HAP-1 (cell line): ENCODE data around the gene PPP5C.
"Not testable (repeated sequence)": the region's sequence is repeated elsewhere in the genome, so short reads cannot be mapped to it uniquely, and the experiment has no call there.

Experiments
- DNase-seq, 2 experiments: peaks; one replicate each; pipeline ENCODE4 v3.0.0-alpha.2; 2016 to 2020; ENCODE audit warnings: low spot score in 2 of 2
- H3K27me3 ChIP-seq: fragments of 250-450 bp; sonication (Bioruptor Pico); 2 replicates; pipeline ENCODE4 v1.5.1; 2020; ENCODE audit warnings: low read depth, mild to moderate bottlenecking, moderate library complexity
- H3K36me3 ChIP-seq: fragments of 250-450 bp; sonication (Bioruptor Pico); replicated peaks from 2 replicates; pipeline ENCODE4 v1.5.1; 2020; ENCODE audit warnings: mild to moderate bottlenecking
- H3K4me1 ChIP-seq: fragments of 250-450 bp; sonication (Bioruptor Pico); 2 replicates; pipeline ENCODE4 v1.5.1; 2020; ENCODE audit warnings: mild to moderate bottlenecking
- H3K4me3 ChIP-seq: fragments of 250-450 bp; sonication (Bioruptor Pico); 2 replicates; pipeline ENCODE4 v1.5.1; 2020; ENCODE audit warnings: mild to moderate bottlenecking, moderate library complexity
- H3K9me3 ChIP-seq: fragments of 250-450 bp; sonication (Bioruptor Pico); 2 replicates; pipeline ENCODE4 v1.5.1; 2020; ENCODE audit warnings: mild to moderate bottlenecking, moderate library complexity
- in situ Hi-C: fragments of 300-500 bp; cut with MboI; formaldehyde crosslinking; loops from 3 replicates; pipeline ENCODE4 v1.14.3; 2020; ENCODE audit warnings: low sequenced_read_pairs, inconsistent platforms, mixed read lengths

The PPP5C gene

DNA sequence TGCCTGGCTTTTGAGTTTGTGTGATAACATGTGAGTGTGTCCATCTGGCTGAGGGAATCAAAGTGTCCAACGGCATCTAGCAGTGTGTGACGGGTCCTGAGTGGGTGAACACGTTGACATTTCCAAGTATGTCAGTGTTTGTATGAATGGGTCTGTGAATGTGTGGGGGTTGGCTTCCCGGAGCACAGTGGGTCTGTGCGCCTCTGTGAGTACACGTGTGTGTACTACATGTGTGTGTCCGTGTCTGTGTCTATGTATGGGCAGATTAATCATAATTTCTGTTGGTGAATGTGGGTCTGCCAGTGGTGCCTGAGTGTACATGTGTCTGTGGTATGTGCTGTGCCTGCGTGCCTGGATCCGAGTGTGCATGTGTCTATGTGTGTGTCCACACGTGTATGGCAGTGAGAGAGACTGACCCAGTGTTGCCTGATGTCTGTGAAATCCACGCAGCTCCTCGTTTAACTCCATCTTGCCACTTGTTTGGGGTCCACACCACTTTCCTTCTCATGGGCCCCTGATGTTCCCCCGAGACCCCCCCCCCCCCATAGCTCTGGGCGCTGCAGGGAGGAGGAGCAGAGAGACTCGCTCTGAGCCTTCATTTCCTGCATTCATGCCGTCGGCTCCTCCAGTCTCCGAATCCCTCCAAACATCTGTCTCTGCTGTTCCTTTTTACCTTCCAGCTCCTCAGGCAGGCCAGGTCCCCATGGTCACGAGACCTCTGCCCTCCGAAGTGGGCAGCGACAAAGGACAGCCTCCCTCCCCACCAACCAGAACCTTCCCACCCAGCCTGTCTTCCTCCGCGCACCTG, 61.2 kb downstream of the PPP5C start:
- Histone ChIP-seq H3K9me3 (no peaks in the 10 kb centered on the region), H3K27me3 (no peaks in the 10 kb centered on the region), H3K4me1 (peaks cover 11% of the 10 kb centered on the region), H3K36me3 (no peaks in the 10 kb centered on the region), H3K4me3 (no peak overlapping the region)
- in situ Hi-C loops, result no loop called here
- DNase-seq, result no peak

DNA sequence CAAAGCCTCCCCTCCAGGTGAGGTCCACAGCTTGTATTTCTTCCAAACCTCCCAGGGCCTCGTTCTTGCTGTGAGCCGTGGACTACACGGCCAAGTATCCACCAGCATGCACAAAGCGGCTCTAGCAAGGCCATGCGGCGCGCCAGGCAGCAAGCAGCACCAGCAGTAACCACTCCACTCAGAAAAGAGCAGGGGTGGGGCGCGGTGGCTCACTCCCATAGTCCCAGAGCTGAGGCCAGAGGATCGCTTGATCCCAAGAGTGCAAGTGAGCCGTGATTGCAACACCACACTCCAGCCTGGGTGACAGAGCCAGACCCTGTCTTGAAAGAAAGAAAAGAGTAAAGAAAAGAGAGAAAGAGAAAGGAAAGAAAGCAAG, 61.8 kb downstream of the PPP5C start:
- Histone ChIP-seq H3K27me3 (no peaks in the 10 kb centered on the region), H3K4me1 (peaks cover 10% of the 10 kb centered on the region), H3K36me3 (no peaks in the 10 kb centered on the region), H3K4me3 (no peak overlapping the region), H3K9me3 (no peaks in the 10 kb centered on the region)
- DNase-seq, result no peak
- in situ Hi-C loops, result no loop called here

- in situ Hi-C loops, result no loop called here
- Histone ChIP-seq H3K4me1 (peaks cover 5% of the 10 kb centered on the region), H3K27me3 (no peaks in the 10 kb centered on the region), H3K36me3 (no peaks in the 10 kb centered on the region), H3K9me3 (no peaks in the 10 kb centered on the region), H3K4me3 (no peak overlapping the region)
- no peak for DNase-seq
These were observed 62.3 kb downstream of the PPP5C start for GRCh38 chr19:46409191-46409590.

DNA sequence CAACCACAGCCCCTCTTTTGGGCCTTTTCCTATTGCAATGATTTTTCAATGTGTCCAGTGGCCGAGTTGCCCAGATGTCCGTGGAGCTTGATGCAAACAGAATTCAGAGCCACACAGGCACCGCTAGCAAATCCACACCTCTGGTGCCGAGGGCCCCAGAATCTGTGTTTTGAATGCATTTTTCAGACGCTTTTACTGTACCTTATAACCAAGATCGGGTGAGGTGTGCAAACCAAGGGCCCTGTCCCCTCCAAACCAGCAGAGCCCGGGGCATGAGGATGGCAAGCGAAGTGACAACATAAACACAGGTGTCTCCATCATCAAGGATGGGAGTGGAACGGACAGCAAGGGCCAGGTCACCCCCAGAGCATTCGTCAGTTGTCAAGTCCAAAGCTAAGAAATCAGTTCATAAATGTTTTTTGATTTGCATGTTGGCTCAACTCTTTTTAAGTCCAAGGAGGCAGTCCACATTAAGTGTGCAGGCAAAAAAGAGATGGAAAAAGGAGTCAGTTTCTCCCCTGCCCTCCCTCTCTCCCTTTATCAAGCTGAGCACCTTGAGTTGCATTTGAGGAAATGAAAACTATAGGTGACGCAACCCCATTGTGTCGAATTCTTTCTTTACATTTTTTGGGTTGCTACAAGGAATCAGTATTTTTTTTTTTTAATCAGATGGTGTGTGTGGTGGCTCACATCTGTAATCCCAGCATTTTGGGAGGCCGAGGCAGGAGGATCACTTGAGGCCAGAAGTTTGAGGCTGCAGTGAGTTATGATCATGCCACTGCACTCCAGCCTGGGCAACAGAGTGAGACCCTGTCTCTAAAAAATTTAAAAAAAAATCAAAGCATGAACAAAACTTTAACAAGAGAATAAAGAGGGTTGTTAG, 63.6 kb downstream of the PPP5C start:
- H3K4me3 ChIP-seq, result no peak overlapping the region
- H3K4me1 ChIP-seq, result no peaks in the 10 kb centered on the region; the same call in 1 of the 2 replicates
- no peak for DNase-seq
- H3K27me3 ChIP-seq, result no peaks in the 10 kb centered on the region
- in situ Hi-C loops, result no loop called here
- H3K36me3 ChIP-seq, result no peaks in the 10 kb centered on the region
- H3K9me3 ChIP-seq, result no peaks in the 10 kb centered on the region

DNA sequence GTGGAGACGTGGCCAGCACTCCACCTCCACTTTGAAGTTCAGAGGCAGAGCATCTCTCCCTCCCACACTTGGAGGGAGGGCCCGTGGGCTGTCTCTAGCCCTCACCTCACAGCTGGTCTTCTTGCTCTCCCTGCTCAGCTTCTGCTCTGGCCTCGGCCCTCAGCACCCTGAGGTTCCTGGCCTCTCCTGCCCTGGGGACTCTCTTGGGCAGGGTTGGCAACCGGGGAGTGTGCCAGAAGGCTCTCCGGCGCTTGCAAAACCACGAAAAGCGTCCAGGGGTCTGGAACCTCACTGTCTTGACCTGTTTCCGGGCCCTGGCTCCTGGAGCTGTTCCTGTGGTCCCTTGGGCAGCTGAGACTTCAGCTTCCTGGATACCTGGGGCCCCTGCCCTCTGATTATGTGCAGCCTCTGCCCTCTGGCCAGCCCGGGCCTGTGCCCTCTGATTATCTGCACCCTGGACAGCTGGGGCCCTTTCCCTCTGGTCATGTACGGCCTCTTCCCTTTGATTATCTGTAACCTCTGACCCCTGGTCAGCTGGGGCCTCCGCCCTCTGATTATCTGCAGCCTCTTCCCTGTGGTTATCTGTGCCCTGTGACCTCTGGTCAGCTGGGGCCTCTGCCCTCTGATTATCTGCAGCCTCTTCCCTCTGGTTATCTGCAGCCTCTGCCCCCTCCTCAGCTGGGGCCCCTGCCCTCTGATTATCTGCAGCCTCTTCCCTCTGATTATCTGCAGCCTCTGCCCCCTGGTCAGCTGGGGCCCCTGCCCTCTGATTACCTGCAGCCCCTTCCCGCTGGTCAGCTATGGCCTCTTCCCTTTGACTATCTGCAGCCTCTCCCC, 64.4 kb downstream of the PPP5C start:
- no peaks in the 10 kb centered on the region for H3K36me3 ChIP-seq
- no peak for DNase-seq
- no peak overlapping the region for H3K4me3 ChIP-seq
- H3K4me1 ChIP-seq, result peaks cover 7% of the 10 kb centered on the region
- in situ Hi-C loops, result no loop called here
- H3K9me3 ChIP-seq, result no peaks in the 10 kb centered on the region
- H3K27me3 ChIP-seq, result no peaks in the 10 kb centered on the region

DNA sequence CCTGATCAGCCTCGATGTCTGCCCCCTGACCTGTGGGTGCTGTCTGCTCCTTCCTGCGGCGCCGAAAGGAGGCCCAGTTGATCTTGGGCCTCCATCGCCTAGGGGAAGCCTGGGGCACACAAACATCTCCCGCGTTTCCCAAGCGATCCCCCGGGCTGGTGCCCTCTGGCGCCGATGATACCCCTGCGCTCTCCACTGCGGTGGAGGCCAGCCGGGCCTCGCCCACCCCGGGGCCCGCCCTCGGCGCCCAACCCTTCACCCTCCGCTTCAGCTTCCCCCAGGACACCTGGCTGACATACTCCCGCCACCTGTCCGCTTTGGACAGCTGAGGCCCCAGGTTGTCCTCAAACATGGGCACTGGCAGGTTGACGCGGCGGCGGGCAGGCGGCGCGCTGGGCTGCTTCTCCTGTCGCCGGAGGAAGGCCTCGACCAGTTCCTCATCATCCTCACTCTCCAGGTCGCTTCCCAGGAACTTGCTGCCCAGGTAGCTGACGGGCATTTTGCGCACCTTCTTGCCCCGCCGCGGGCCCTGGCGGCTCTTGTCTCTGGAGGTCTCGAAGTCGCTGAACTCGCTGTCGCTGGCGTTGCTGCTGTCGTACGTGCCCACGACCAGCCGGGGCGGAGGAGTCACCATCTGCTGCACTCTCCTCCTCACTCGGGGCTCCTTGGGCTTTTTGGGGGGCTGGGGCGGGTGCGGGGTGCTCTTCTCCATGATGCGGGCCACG, 65.2 kb downstream of the PPP5C start:
- no peaks in the 10 kb centered on the region for H3K27me3 ChIP-seq
- H3K9me3 ChIP-seq, result no peaks in the 10 kb centered on the region
- DNase-seq, result no peak
- in situ Hi-C loops, result no loop called here
- no peaks in the 10 kb centered on the region for H3K36me3 ChIP-seq
- H3K4me3 ChIP-seq, result no peak overlapping the region
- H3K4me1 ChIP-seq, result peaks cover 12% of the 10 kb centered on the region

GRCh38 chr19:46412650-46413261, 65.9 kb downstream of the PPP5C start:
- Histone ChIP-seq H3K9me3 (no peaks in the 10 kb centered on the region), H3K4me3 (no peak overlapping the region), H3K36me3 (no peaks in the 10 kb centered on the region), H3K4me1 (peaks cover 12% of the 10 kb centered on the region), H3K27me3 (no peaks in the 10 kb centered on the region)
- in situ Hi-C loops, result no loop called here
- no peak for DNase-seq

DNA sequence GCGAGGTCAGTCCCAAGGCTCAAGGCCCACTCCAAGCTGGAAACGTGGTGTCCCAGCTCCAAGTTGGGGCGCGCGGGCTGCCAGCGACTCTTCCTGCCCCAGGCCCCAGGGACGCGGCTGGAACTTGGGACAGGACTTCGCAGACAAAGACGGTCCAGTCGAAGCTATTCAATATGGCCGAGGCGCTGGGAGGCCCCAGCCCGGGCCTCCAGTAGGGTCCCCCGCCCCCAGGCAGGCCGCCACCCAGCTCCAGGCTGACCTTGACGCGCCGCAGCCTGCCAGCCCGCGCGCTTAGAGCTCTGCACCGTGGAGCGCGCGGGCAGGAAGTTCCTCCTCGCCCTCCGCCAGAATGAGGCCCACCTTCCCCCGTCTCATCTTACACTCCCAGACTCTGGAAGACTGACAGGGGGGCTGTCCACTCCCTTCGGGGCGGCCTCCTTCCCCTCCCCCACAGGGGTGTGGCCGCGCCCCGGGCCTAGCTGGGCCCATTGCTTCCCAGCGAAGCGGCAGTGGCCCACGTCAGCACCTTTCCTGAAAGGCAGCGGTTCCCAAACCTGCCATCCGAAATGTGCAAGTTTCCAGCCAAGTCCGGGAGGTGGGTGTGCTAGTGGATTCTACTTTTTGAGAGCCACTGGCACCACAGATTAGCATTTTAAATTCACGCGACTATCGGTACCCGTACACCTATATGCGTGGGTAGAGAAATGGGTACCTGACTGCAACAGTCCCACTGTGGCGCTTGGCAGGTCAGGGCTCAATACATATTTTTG, 66.6 kb downstream of the PPP5C start, which contains the start of gene CCDC8:
Gene CCDC8, minus strand, starts transcription at position 303 of the 770 bp plus-strand sequence. CDS start 754 bp downstream, outside the sequence.
- Histone ChIP-seq H3K9me3 (no peaks in the 10 kb centered on the region), H3K4me3 (no peak within 1 kb of the TSS), H3K36me3 (no peaks in the 10 kb centered on the region), H3K4me1 (peaks cover 12% of the 10 kb centered on the region), H3K27me3 (no peaks in the 10 kb centered on the region)
- no peak for DNase-seq
- in situ Hi-C loops, result no loop called here

- in situ Hi-C loops, H3K36me3 ChIP-seq, H3K4me3 ChIP-seq, DNase-seq, H3K9me3 ChIP-seq, H3K27me3 ChIP-seq: not testable (repeated sequence)
- H3K4me1 ChIP-seq, result peaks cover 12% of the 10 kb centered on the region
These were observed 68.0 kb downstream of the PPP5C start for GRCh38 chr19:46414899-46415298.

- Histone ChIP-seq H3K4me3 (peak overlapping the region; percentile 21), H3K4me1 (peaks cover 12% of the 10 kb centered on the region)
- H3K9me3 ChIP-seq, H3K36me3 ChIP-seq, in situ Hi-C loops, H3K27me3 ChIP-seq: not testable (repeated sequence)
- peak; percentile 92 to 99 for DNase-seq
These were observed 69.2 kb downstream of the PPP5C start for GRCh38 chr19:46415804-46416709.

DNA sequence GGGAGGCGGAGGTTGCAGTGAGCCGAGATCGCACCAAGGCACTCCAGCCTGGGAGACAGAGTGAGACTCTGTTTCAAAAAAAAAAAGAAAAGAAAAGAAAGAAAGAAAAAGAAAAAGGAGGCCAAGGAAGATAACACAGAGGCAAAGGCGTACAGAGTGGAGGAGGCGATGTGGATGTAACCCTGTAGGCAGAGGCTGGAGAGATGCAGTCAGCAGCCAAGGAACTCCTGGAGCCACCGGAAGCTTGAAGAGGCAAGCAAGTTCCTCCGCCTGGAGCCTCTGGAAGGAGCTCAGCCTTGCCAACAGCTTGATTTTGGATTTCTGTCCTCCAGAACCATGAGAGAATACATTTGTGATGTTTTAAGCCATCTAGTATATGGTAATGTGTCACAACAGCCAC, 73.2 kb downstream of the PPP5C start:
- H3K9me3 ChIP-seq, result no peaks in the 10 kb centered on the region
- H3K4me3 ChIP-seq, result no peak overlapping the region
- H3K27me3 ChIP-seq, result no peaks in the 10 kb centered on the region
- H3K36me3 ChIP-seq, result no peaks in the 10 kb centered on the region
- DNase-seq, result no peak
- in situ Hi-C loops, result no loop called here
- peaks cover 12% of the 10 kb centered on the region for H3K4me1 ChIP-seq
